GM12878 (cell line): ENCODE results near the gene WNT9B.

Experiments used
- BACH1 ChIP-seq: fragments of 450-650 bp; IDR thresholded peaks from 2 replicates; pipeline ENCODE4 v1.6.1; 2017; ENCODE audit warnings: mild to moderate bottlenecking, borderline replicate concordance
- E4F1 ChIP-seq: fragments of 450-650 bp; IDR thresholded peaks from 2 replicates; pipeline ENCODE4 v1.6.1; 2018; ENCODE audit warnings: borderline replicate concordance, mild to moderate bottlenecking; ENCODE audit not compliant: partially characterized antibody
- ESRRA ChIP-seq: IDR thresholded peaks from 2 replicates; pipeline ENCODE4 v1.6.1; 2012; ENCODE audit warnings: mild to moderate bottlenecking, low read length, improper control_type of control experiment
- MXI1 ChIP-seq: fragments of 150-350 bp; IDR thresholded peaks from 2 replicates; pipeline ENCODE4 v1.6.1; 2011; ENCODE audit warnings: low read depth, mild to moderate bottlenecking, inconsistent platforms, low read length, improper control_type of control experiment
- PML ChIP-seq: IDR thresholded peaks from 2 replicates; pipeline ENCODE4 v1.6.1; 2012; ENCODE audit warnings: low read length, inconsistent platforms
- POLR2A ChIP-seq: IDR thresholded peaks from 2 replicates; pipeline ENCODE4 v1.6.1; 2011; ENCODE audit warnings: low read depth, mild to moderate bottlenecking, low read length
- RELB ChIP-seq: fragments of 450-650 bp; IDR thresholded peaks from 2 replicates; pipeline ENCODE4 v1.6.1; 2017; ENCODE audit warnings: low read depth, mild to moderate bottlenecking, moderate library complexity
- RFX5 ChIP-seq: IDR thresholded peaks from 2 replicates; pipeline ENCODE4 v1.6.1; 2011; ENCODE audit warnings: low read depth, low read length, improper control_type of control experiment
- SMC3 ChIP-seq: IDR thresholded peaks from 2 replicates; pipeline ENCODE4 v1.6.1; 2011; ENCODE audit warnings: low read length, improper control_type of control experiment, borderline replicate concordance
- SPI1 ChIP-seq: IDR thresholded peaks from 2 replicates; pipeline ENCODE4 v1.6.1; 2011; ENCODE audit warnings: low read depth, mild to moderate bottlenecking, low read length, moderate library complexity, borderline replicate concordance; ENCODE audit not compliant: insufficient read depth
- ZSCAN29 ChIP-seq: fragments of 450-650 bp; IDR thresholded peaks from 2 replicates; pipeline ENCODE4 v1.6.1; 2017; ENCODE audit warnings: mild to moderate bottlenecking, moderate library complexity
- TF ChIP-seq, protein P1 (sequence below), 3 experiments: IDR thresholded peaks in 2 of 3; conservative IDR thresholded peaks in 1 of 3; 2 replicates each; pipeline ENCODE4 v1.5.1; 2011; ENCODE audit warnings: low read depth in 3 of 3, low read length in 3 of 3, mild to moderate bottlenecking in 3 of 3, control low read depth in 2 of 3, moderate library complexity in 2 of 3, inconsistent platforms in 1 of 3, mixed read lengths in 1 of 3; ENCODE audit not compliant: control insufficient read depth in 2 of 3, insufficient read depth in 1 of 3; ENCODE audit errors: extremely low read depth in 1 of 3
- TF ChIP-seq, protein P2 (sequence below): fragments of 450-650 bp; IDR thresholded peaks from 2 replicates; pipeline ENCODE4 v1.6.1; 2017; ENCODE audit warnings: antibody characterized with exemption, mild to moderate bottlenecking, moderate library complexity

DNA sequence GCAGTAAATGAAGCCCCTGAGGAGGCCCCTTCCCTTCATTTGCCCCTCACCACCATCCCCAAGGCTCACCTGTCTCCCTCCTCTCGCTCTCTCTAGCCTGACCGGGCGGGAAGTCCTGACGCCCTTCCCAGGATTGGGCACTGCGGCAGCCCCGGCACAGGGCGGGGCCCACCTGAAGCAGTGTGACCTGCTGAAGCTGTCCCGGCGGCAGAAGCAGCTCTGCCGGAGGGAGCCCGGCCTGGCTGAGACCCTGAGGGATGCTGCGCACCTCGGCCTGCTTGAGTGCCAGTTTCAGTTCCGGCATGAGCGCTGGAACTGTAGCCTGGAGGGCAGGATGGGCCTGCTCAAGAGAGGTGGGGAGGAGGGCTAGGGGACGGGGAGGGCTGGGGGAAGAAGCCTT lies 21.0 kb downstream of the WNT9B start:
- TF ChIP-seq RFX5 = no peak
- no peak for TF ChIP-seq RELB
- TF ChIP-seq, protein P1, sequence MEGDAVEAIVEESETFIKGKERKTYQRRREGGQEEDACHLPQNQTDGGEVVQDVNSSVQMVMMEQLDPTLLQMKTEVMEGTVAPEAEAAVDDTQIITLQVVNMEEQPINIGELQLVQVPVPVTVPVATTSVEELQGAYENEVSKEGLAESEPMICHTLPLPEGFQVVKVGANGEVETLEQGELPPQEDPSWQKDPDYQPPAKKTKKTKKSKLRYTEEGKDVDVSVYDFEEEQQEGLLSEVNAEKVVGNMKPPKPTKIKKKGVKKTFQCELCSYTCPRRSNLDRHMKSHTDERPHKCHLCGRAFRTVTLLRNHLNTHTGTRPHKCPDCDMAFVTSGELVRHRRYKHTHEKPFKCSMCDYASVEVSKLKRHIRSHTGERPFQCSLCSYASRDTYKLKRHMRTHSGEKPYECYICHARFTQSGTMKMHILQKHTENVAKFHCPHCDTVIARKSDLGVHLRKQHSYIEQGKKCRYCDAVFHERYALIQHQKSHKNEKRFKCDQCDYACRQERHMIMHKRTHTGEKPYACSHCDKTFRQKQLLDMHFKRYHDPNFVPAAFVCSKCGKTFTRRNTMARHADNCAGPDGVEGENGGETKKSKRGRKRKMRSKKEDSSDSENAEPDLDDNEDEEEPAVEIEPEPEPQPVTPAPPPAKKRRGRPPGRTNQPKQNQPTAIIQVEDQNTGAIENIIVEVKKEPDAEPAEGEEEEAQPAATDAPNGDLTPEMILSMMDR (IDR thresholded peaks at IDR 0.05 in 2 of 3, conservative IDR thresholded peaks at IDR 0.05 in 1 of 3; ENCODE audit: control insufficient read depth in 2 of 3, extremely low read depth in 1 of 3, insufficient read depth in 1 of 3, low read depth in 3 of 3, low read length in 3 of 3) = no peak
- TF ChIP-seq SMC3 = no peak
- TF ChIP-seq ESRRA = no peak
- TF ChIP-seq E4F1 = no peak
- TF ChIP-seq, protein P2, sequence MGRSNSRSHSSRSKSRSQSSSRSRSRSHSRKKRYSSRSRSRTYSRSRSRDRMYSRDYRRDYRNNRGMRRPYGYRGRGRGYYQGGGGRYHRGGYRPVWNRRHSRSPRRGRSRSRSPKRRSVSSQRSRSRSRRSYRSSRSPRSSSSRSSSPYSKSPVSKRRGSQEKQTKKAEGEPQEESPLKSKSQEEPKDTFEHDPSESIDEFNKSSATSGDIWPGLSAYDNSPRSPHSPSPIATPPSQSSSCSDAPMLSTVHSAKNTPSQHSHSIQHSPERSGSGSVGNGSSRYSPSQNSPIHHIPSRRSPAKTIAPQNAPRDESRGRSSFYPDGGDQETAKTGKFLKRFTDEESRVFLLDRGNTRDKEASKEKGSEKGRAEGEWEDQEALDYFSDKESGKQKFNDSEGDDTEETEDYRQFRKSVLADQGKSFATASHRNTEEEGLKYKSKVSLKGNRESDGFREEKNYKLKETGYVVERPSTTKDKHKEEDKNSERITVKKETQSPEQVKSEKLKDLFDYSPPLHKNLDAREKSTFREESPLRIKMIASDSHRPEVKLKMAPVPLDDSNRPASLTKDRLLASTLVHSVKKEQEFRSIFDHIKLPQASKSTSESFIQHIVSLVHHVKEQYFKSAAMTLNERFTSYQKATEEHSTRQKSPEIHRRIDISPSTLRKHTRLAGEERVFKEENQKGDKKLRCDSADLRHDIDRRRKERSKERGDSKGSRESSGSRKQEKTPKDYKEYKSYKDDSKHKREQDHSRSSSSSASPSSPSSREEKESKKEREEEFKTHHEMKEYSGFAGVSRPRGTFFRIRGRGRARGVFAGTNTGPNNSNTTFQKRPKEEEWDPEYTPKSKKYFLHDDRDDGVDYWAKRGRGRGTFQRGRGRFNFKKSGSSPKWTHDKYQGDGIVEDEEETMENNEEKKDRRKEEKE = no peak
- no peak for TF ChIP-seq SPI1
- no peak for TF ChIP-seq PML
- no peak for TF ChIP-seq MXI1
- no peak for TF ChIP-seq POLR2A
- TF ChIP-seq BACH1 = no peak
- no peak for TF ChIP-seq ZSCAN29
